GM12875 (cell line): ENCODE measurements around the gene USP6.
"Not testable (repeated sequence)": the region's sequence is repeated elsewhere in the genome, so short reads cannot be mapped to it uniquely, and the experiment has no call there.

Experiments used
- H3K4me3 ChIP-seq: one replicate; pipeline ENCODE4 v1.5.1; 2011; ENCODE audit warnings: low read depth, low read length, control low read depth
- TF ChIP-seq, protein P1 (sequence below): IDR thresholded peaks from 2 replicates; pipeline ENCODE4 v1.5.1; 2011; ENCODE audit warnings: low read depth, mild to moderate bottlenecking, control low read depth, inconsistent platforms, low read length, moderate library complexity, borderline replicate concordance; ENCODE audit not compliant: insufficient read depth

The USP6 gene

DNA sequence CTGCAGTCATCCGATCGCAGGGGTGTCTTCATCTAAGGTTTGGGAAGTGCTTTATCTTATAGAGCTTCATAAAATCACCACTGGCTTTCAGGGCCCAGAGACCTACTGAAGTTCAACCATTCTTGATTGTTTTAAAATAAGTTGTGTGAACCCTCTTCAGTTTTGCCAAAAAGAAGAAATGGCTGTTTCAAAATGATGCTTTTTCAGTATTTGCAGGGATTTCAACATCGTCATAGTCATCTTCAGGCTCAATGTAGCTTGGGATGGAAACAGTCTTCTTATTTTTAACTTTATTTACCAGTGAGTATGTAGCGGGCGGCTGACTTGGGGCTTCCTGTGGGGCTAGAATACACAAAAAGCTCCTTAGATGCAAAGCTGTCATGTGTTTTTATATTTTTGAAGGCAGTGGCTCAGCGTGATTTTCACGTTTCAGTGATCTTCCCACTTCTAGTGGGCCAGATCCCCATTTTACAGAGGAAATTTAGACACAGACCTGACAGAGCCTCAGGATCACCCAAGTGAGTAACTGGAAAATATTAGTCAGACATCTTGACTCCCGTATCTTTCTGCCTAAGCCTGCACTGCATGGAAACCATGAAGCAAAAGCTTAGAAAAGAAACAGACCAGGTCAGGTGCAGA lies 94.9 kb downstream of the USP6 start:
- TF ChIP-seq, protein P1, sequence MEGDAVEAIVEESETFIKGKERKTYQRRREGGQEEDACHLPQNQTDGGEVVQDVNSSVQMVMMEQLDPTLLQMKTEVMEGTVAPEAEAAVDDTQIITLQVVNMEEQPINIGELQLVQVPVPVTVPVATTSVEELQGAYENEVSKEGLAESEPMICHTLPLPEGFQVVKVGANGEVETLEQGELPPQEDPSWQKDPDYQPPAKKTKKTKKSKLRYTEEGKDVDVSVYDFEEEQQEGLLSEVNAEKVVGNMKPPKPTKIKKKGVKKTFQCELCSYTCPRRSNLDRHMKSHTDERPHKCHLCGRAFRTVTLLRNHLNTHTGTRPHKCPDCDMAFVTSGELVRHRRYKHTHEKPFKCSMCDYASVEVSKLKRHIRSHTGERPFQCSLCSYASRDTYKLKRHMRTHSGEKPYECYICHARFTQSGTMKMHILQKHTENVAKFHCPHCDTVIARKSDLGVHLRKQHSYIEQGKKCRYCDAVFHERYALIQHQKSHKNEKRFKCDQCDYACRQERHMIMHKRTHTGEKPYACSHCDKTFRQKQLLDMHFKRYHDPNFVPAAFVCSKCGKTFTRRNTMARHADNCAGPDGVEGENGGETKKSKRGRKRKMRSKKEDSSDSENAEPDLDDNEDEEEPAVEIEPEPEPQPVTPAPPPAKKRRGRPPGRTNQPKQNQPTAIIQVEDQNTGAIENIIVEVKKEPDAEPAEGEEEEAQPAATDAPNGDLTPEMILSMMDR, result no peak
- H3K4me3 ChIP-seq, result no peak overlapping the region

DNA sequence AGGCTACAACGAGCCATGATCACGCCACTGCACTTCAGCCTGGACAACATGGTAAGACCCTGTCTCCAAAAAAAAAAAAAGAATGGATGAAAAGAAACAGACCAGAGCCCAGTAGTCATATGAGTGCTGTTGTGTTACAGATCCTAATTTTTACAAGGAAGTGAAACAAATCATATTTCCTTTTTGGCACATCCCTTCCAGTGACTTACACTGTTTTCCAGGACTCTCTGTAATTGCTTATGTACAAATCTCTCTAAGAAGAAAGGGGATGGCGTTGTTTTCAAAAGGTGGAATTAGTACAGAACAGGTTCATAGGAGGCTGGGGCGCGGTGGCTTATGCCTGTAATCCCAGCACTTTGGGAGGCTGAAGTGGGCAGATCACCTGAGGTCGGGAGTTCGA lies 95.6 kb downstream of the USP6 start:
- TF ChIP-seq, protein P1, result no peak
- H3K4me3 ChIP-seq, result no peak overlapping the region

DNA sequence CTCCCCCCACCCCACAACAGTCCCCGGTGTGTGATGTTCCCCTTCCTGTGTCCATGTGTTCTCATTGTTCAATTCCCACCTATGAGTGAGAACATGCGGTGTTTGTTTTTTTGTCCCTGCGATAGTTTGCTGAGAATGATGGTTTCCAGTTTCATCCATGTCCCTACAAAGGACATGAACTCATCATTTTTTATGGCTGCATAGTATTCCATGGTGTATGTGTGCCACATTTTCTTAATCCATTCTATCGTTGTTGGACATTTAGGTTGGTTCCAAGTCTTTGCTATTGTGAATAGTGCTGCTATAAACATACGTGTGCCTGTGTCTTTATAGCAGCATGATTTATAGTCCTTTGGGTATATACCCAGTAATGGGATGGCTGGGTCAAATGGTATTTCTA lies 101.7 kb downstream of the USP6 start:
- not testable (repeated sequence) for H3K4me3 ChIP-seq

DNA sequence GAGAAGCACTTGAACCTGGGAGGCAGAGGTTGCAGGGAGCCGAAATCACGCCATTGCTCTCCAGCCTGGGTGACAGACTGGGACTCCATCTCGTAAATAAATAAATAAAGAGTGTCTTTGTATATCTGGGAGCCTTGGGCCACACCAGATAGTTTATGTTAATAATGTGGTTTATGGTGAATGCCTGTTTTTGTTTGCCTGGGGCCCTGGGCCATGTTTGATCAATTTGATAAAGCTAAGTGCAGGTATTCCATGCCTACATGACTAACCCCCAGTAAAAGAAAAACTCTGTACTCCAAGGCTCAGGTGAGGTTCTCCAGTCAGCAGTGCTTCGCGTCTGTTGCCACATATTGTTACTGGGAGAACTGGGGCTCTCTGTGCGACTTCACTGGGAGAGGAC lies 103.7 kb downstream of the USP6 start:
- TF ChIP-seq, protein P1, result no peak
- no peak overlapping the region for H3K4me3 ChIP-seq

DNA sequence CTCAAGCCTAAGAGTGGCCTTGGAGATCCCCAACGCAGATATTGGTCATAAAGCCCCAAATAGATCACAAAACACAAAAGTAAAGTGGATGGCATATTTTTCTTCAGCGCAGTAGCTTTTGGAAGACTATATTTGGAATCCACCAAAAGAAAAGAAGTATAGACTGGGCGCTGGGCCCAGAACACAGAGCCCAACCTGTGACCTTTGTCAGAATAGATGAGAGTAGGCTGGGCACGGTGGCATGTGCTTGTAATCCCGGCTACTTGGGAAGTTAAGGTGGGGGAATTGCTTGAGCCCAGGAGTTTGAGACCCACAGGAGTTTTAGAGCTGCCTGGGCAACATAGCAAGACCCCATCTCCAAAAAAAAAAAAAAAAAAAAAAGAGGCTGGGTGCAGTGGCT lies 104.2 kb downstream of the USP6 start:
- TF ChIP-seq, protein P1, result no peak
- H3K4me3 ChIP-seq, result no peak overlapping the region

DNA sequence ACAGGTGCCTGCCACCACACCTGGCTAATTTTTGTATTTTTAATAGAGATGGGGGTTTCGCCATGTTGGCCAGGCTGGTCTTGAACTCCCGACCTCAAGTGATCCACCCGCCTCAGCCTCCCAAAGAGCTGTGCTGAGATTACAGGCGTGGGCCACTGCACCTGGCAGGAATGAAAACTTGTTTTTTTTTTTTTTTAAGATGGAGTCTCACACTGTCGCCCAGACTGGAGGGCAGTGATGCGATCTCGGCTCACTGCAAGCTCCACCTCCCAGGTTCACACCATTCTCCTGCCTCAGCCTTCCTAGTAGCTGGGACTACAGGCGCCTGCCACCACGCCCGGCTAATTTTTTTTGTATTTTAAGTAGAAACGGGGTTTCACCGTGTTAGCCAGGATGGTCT lies 106.1 kb downstream of the USP6 start:
- H3K4me3 ChIP-seq, result not testable (repeated sequence)
